Common myeloid progenitor, CD34-positive (primary cell): Measurements from ENCODE around the gene ABHD12B.

Source experiments
- CTCF ChIA-PET: fragments of 350-600 bp; sonication (Branson Sonifier 250); formaldehyde crosslinking; loops from one replicate; lab custom pipeline; 2021; ENCODE audit warnings: antibody characterized with exemption; lab: Charles Lee
- POLR2A ChIA-PET: fragments of 350-600 bp; sonication (Branson Sonifier 250); formaldehyde crosslinking; loops from one replicate; lab custom pipeline; 2021; ENCODE audit warnings: antibody characterized with exemption; lab: Charles Lee
- DNase-seq, 3 donors: peaks; one replicate each; pipeline versions ENCODE4 v3.0.0 to v3.0.0-alpha.2; 2013
- H3K27ac ChIP-seq, 2 experiments: 1 replicate in 1 of 2; 2 replicates in 1 of 2; pipeline ENCODE4 v1.7.0; 2013; ENCODE audit warnings: inconsistent platforms in 2 of 2, low read length in 2 of 2, mild to moderate bottlenecking in 2 of 2, low read depth in 1 of 2, moderate library complexity in 1 of 2; ENCODE audit not compliant: severe bottlenecking in 2 of 2, insufficient read depth in 1 of 2, poor library complexity in 1 of 2
- H3K27me3 ChIP-seq, 5 experiments: replicated peaks in 2 of 5; 1 replicate in 3 of 5; 2 replicates in 2 of 5; pipeline versions ENCODE4 v1.6.1 to v1.7.0; 2013; ENCODE audit warnings: low read length in 4 of 5, mild to moderate bottlenecking in 2 of 5, moderate library complexity in 2 of 5, inconsistent platforms in 1 of 5; ENCODE audit not compliant: insufficient read depth in 5 of 5, control insufficient read depth in 4 of 5
- H3K36me3 ChIP-seq, 4 experiments: 1 replicate in 2 of 4; 2 replicates in 2 of 4; pipeline versions ENCODE4 v1.6.1 to v1.7.0; 2013; ENCODE audit warnings: low read length in 3 of 4, control low read depth in 1 of 4, mild to moderate bottlenecking in 1 of 4; ENCODE audit not compliant: control insufficient read depth in 4 of 4, insufficient read depth in 4 of 4
- H3K4me1 ChIP-seq, 4 experiments: 1 replicate in 3 of 4; 2 replicates in 1 of 4; pipeline versions ENCODE4 v1.6.1 to v1.7.1; 2013; ENCODE audit warnings: low read length in 3 of 4, mild to moderate bottlenecking in 3 of 4, control low read depth in 1 of 4, inconsistent platforms in 1 of 4, moderate library complexity in 1 of 4; ENCODE audit not compliant: control insufficient read depth in 4 of 4, insufficient read depth in 4 of 4; ENCODE audit errors: control extremely low read depth in 1 of 4
- H3K4me3 ChIP-seq, 7 experiments: 1 replicate in 4 of 7; 2 replicates in 3 of 7; pipeline versions ENCODE4 v1.5.1 to v1.7.0; 2013; ENCODE audit warnings: mild to moderate bottlenecking in 7 of 7, low read length in 6 of 7, moderate library complexity in 6 of 7, inconsistent platforms in 2 of 7, low read depth in 2 of 7, control low read depth in 1 of 7; ENCODE audit not compliant: insufficient read depth in 4 of 7, control insufficient read depth in 1 of 7; ENCODE audit errors: extremely low read depth in 1 of 7
- H3K9me3 ChIP-seq, 5 experiments: 1 replicate in 4 of 5; 2 replicates in 1 of 5; pipeline versions ENCODE4 v1.6.1 to v1.7.1; 2013; ENCODE audit warnings: low read length in 4 of 5, mild to moderate bottlenecking in 2 of 5, inconsistent platforms in 1 of 5, low read depth in 1 of 5, moderate library complexity in 1 of 5; ENCODE audit not compliant: control insufficient read depth in 4 of 5, insufficient read depth in 2 of 5; ENCODE audit errors: control extremely low read depth in 1 of 5
- whole genome bisulfite sequencing: methylation state at CpG from one replicate; pipeline ENCODE4 v1.1.5; 2013; ENCODE audit not compliant: insufficient coverage; 5-methylcytosine and 5-hydroxymethylcytosine counted together

ABHD12B gene

DNA sequence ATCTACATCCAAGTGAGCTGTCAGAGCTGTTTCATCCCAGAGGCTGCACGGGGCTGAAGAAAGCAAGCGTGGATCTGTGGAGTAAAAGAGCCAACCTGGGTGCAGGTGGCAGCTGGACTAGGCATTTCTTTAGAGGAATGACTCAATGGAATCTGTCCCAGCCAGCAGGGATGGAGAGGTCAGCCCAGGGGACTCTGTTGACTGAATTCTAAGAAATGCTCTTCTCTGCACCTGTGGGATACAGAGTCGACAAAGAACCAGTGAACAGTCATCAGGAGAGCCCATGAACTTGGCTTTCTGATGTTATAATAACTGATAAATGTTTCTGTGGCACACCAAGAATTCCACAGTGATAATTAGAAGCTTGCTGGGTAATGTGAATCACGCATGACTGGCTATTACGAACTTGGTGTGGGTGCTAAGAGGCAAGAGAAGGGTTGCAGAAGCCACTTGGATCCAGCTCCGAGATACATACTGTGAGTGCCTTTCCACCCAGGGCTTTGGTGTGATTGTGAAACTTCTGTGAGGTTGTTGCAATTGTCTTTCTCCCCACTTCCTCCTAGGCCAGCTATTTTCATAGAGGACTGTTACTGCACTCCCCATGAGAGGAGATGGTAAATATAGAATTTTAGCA is 56.3 kb downstream of the ABHD12B start:
- no peak overlapping the region for H3K4me3 ChIP-seq
- H3K27ac ChIP-seq: peak overlapping the region in 1 of 2 experiments; percentile 77
- DNase-seq: peak in 2 of 3 donors; percentile 62 to 70
- peaks cover 39 to 59% (median 46%) of the 10 kb centered on the region in 4 experiments for H3K4me1 ChIP-seq
- WGBS: 84% methylated on average over 5 of the region's 6 CpGs
- H3K9me3 ChIP-seq: no peaks in the 10 kb centered on the region
- ChIA-PET POLR2A (interaction anchor here (0.6 to 0.7 kb wide), 2 partner anchors 12 to 95 kb away, joined by 3 to 4 read pairs; no protein-coding TSS in a partner anchor), CTCF (interaction anchor here (0.7 to 1.2 kb wide), 2 partner anchors 9 to 10 kb away, joined by 3 to 4 read pairs; no protein-coding TSS in a partner anchor)
- H3K27me3 ChIP-seq: no peaks in the 10 kb centered on the region
- H3K36me3 ChIP-seq: peaks cover 4 to 51% (median 17%) of the 10 kb centered on the region in 4 experiments

GRCh38 chr14:50929506-50929905 is 57.7 kb downstream of the ABHD12B start:
- H3K36me3 ChIP-seq: peaks cover 5 to 43% (median 22%) of the 10 kb centered on the region in 4 experiments
- no peak overlapping the region for H3K4me3 ChIP-seq
- WGBS: 100% methylated on average over 1 of the region's 2 CpGs
- no peaks in the 10 kb centered on the region for H3K9me3 ChIP-seq
- H3K27me3 ChIP-seq: no peaks in the 10 kb centered on the region
- no peak for DNase-seq
- H3K27ac ChIP-seq: no peak overlapping the region
- ChIA-PET CTCF (no interaction called here), POLR2A (no interaction called here)
- peaks cover 39 to 61% (median 46%) of the 10 kb centered on the region in 4 experiments for H3K4me1 ChIP-seq

DNA sequence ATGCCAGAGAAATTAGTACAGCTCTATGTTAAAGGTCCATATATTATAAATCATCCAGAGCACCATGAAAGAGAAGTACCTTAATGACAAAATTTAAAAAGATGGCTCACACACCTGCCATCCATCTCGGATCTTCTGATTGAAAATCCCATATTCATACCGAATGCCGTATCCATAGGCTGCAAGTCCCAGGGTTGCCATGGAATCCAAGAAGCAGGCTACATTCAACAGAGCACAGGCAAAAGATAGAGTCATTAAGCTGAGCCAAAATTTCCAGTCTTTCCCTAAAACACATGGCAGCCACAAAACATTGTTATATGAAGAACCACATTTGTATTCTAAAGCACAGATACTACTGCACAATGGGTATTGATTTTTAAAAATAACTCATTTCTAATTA is 59.7 kb downstream of the ABHD12B start:
- peaks cover 30 to 48% (median 33%) of the 10 kb centered on the region in 4 experiments for H3K4me1 ChIP-seq
- H3K9me3 ChIP-seq: no peaks in the 10 kb centered on the region
- no peak for DNase-seq
- 96% methylated on average over 3 of the region's 3 CpGs for WGBS
- POLR2A ChIA-PET: no interaction called here
- H3K27me3 ChIP-seq: no peaks in the 10 kb centered on the region
- no peak overlapping the region for H3K4me3 ChIP-seq
- CTCF ChIA-PET: no interaction called here
- H3K27ac ChIP-seq: no peak overlapping the region
- H3K36me3 ChIP-seq: peaks cover 7 to 54% (median 33%) of the 10 kb centered on the region in 4 experiments

DNA sequence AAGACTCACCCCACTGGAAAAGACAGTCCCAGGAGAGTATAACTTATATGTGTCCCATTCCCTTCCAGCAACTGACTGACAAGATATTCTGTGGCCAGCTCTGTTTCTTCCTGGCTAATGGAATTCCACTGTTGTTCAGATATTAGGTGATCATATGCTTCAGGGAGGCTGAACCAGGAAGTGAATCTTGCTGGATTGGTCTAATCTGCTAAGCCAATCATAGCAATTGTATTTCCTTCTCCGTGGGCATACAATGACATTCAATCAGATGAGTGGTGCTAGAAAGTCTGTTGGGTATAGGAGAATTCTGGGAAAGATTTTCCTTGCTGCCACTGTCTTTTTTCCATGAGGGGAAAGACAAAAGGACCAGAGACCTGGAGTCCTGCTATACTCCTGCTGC is 60.3 kb downstream of the ABHD12B start:
- POLR2A ChIA-PET: no interaction called here
- no peak for DNase-seq
- no peak overlapping the region for H3K4me3 ChIP-seq
- WGBS: no CpG with 5 or more reads among the region's 1 CpG
- H3K9me3 ChIP-seq: no peaks in the 10 kb centered on the region
- peaks cover 7 to 58% (median 34%) of the 10 kb centered on the region in 4 experiments for H3K36me3 ChIP-seq
- CTCF ChIA-PET: interaction anchor here (1.0 kb wide), 1 partner anchor 32 kb away, joined by 3 read pairs; no protein-coding TSS in a partner anchor
- no peaks in the 10 kb centered on the region for H3K27me3 ChIP-seq
- H3K4me1 ChIP-seq: peaks cover 25 to 48% (median 31%) of the 10 kb centered on the region in 4 experiments
- H3K27ac ChIP-seq: peak overlapping the region in 1 of 2 experiments; percentile 32

GRCh38 chr14:50932592-50933495 is 61.0 kb downstream of the ABHD12B start:
- CTCF ChIA-PET: interaction anchor here (1.0 kb wide), 1 partner anchor 32 kb away, joined by 3 read pairs; no protein-coding TSS in a partner anchor
- WGBS: 98% methylated on average over 4 of the region's 4 CpGs

DNA sequence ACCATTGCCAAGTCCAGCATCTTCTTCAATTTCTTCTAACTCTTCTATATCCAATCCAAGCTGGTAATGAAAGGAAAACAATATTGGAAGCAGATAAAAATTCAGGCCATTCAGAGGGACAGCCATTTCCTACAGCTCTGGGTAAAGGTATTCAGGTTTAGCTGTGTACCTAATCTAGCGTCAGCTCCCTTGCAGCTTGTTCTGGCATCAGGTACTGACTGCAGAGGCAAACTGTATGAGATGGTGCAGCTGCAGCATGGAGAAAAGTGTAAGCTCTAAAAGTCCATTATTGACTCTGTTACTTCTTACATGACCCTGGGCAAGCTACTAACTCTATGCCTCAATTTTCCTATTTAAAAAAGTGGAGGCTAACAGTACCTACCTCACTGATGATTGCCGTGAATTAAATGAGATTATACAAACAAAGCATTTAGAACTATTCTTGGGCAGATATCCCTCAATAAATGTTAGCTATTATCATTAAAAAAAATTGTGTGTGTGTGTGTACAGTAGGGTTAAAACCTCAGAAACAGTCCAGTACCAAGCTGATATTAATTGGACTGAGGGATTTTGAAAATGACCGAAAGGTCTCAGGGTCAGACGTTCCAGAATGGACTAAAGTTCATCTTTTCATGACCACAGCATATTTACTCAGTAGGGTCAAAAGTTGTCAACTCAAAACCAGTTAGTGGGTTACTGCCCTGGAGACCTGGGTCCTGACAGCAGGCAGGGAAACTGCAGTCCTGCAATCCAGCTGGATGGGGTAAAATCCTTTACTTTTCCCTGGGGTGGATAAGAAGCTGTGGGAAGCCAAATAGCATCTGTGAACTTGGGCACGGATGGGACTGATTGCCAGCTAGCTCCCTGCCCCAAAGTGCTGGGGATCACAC is 63.5 kb downstream of the ABHD12B start:
- WGBS: 94% methylated on average over 3 of the region's 5 CpGs
- no peak overlapping the region for H3K4me3 ChIP-seq
- peaks cover 11 to 30% (median 21%) of the 10 kb centered on the region in 4 experiments for H3K4me1 ChIP-seq
- POLR2A ChIA-PET: no interaction called here
- CTCF ChIA-PET: interaction anchor here (0.7 to 1.8 kb wide), 2 partner anchors 13 to 38 kb away, joined by 3 read pairs; no protein-coding TSS in a partner anchor
- no peak overlapping the region for H3K27ac ChIP-seq
- H3K27me3 ChIP-seq: no peaks in the 10 kb centered on the region
- no peak for DNase-seq
- H3K36me3 ChIP-seq: peaks cover 6 to 58% (median 31%) of the 10 kb centered on the region in 4 experiments
- H3K9me3 ChIP-seq: no peaks in the 10 kb centered on the region

More at GRCh38 chr14:50932592-50933495, 61.0 kb downstream of the ABHD12B start:
- Histone ChIP-seq H3K9me3 (no peaks in the 10 kb centered on the region), H3K36me3 (peaks cover 7 to 58% (median 34%) of the 10 kb centered on the region in 4 experiments), H3K27ac (peak overlapping the region in 1 of 2 experiments; percentile 32), H3K4me3 (no peak overlapping the region), H3K4me1 (peaks cover 21 to 48% (median 32%) of the 10 kb centered on the region in 4 experiments), H3K27me3 (no peaks in the 10 kb centered on the region)
- POLR2A ChIA-PET: no interaction called here
- peak in 1 of 3 donors; percentile 26 for DNase-seq
